Heart left ventricle (tissue), 16 donors: ENCODE measurements around the gene TBC1D25. TPM values are rescaled to one million over a fixed set of nuclear protein-coding genes. Genes with fewer than 3 reads are reported as not detected.

Experiments
- ATAC-seq, 4 donors: fragments of 200-7000 bp; cut with Tn5 transposase; one replicate each; pipeline ENCODE4 v1.9.1; 2020 to 2022; ENCODE audit warnings: moderate library complexity in 4 of 4, mild to moderate bottlenecking in 3 of 4, moderate number of reproducible peaks in 1 of 4
- DNase-seq, 5 donors: peaks; one replicate each; pipeline ENCODE4 v3.0.0-alpha.2; 2020
- H3K27ac ChIP-seq, 12 donors: fragments of 200-600 bp; sonication (generic) in 4 of 12; one replicate each; pipeline versions ENCODE4 v1.5.0 to v1.8.0; 2016 to 2022; ENCODE audit warnings: mild to moderate bottlenecking in 2 of 12
- H3K27me3 ChIP-seq, 9 donors: fragments of 200-600 bp; sonication (generic) in 2 of 9; one replicate each; pipeline versions ENCODE4 v1.5.1 to v1.8.0; 2016 to 2022; ENCODE audit warnings: mild to moderate bottlenecking in 3 of 9
- H3K36me3 ChIP-seq, 9 donors: fragments of 200-600 bp; sonication (generic) in 2 of 9; one replicate each; pipeline versions ENCODE4 v1.5.0 to v1.8.0; 2018 to 2022; ENCODE audit warnings: mild to moderate bottlenecking in 2 of 9
- H3K4me1 ChIP-seq, 12 donors: fragments of 200-600 bp; sonication (generic) in 4 of 12; one replicate each; pipeline versions ENCODE4 v1.5.0 to v1.8.0; 2016 to 2022; ENCODE audit warnings: mild to moderate bottlenecking in 3 of 12
- H3K4me3 ChIP-seq, 12 donors: fragments of 200-600 bp; sonication (generic) in 4 of 12; one replicate each; pipeline versions ENCODE4 v1.5.0 to v1.8.0; 2017 to 2022; ENCODE audit warnings: mild to moderate bottlenecking in 9 of 12, moderate library complexity in 4 of 12
- H3K9me3 ChIP-seq, 12 donors: fragments of 200-600 bp; sonication (generic) in 4 of 12; one replicate each; pipeline versions ENCODE4 v1.5.0 to v1.8.0; 2016 to 2022; ENCODE audit warnings: mild to moderate bottlenecking in 1 of 12
- POLR2A ChIP-seq, 2 donors: fragments of 450-650 bp; IDR thresholded peaks; one replicate each; pipeline ENCODE4 v1.6.1; 2017; ENCODE audit warnings: antibody characterized with exemption in 2 of 2, mild to moderate bottlenecking in 2 of 2, moderate library complexity in 2 of 2
- WGBS, 4 donors: extraction: QIAGEN DNeasy Blood & Tissue Kit in 2 of 4; methylation state at CpG; one replicate each; pipeline versions ENCODE4 v1.1.5 to v1.1.7; 2013 to 2018; 5-methylcytosine and 5-hydroxymethylcytosine counted together
- intact Hi-C, 10 donors: fragments of 100-400 bp; cut with DNase I; formaldehyde crosslinking; loops; one replicate each; pipeline versions ENCODE4 v1.11.1 to v1.14.2; 2022
- polyA plus RNA-seq, 2 donors: library from polyadenylated mRNA; stranded (reverse); fragments of 200-250 nt; gene quantifications; one replicate each; pipeline ENCODE4 v1.2.3, GENCODE V29; 2013
- total RNA-seq, 9 donors: library from RNA; depleted of rRNA in 2 of 9; stranded (reverse); fragments of >200 nt in 2 of 9; fragmentation: NEBNext Ultra II Directional in 3 of 9; extraction: Animal tissue kit (Norgen Biotek cat#: 25700) in 3 of 9; gene quantifications; one replicate each; pipeline versions ENCODE4 v1.1.0 to v1.2.4, GENCODE V29; 2016 to 2023
- TF ChIP-seq, protein P1 (sequence below), 12 donors: fragments of 200-600 bp; sonication (generic) in 4 of 12; IDR thresholded peaks; one replicate each; pipeline versions ENCODE4 v1.5.0 to v1.8.0; 2018 to 2022; ENCODE audit warnings: antibody characterized with exemption in 12 of 12, mild to moderate bottlenecking in 5 of 12
- donor health status: ischemic (EF 13 %, LVEDD 7.1; RV severe dilation, severe dysfunction).
- donor health status: healthy with polysubstance abuse.
- donor health status: DM: no; HTN: yes; CAD: no.
- donor health status: DM: no; HTN: no; CAD: no.
- donor health status: ischemic (EF 25% LVEDD 6.9; RV normal size, moderate dysfunction).
- donor health status: ischemic (EF 25% LVEDD 5.7; RV mildly dilated, moderate dysfunction).
- donor health status: healthy.
- donor health status: DM: yes; HTN: yes; CAD: no.
- donor health status: ischemic (EF 35%, LVEDD 5.7; RV mildly dilated, moderate dysfunction).
- donor health status: nonischemic (EF 11% LVEDD 7.7; RV severe dilation, severe dysfunction).
- donor health status: DM: yes; HTN: yes; CAD: no.
- donor health status: PGD.
- donor health status: ischemic (EF 29% LVEDD 5.4; RV normal size, mild dysfunction).
- donor health status: nonischemic (EF 23%, LVEDD 6.1; RV moderate dilation, normal function).

Gene TBC1D25
- total and polyA plus RNA-seq, 11 donors, result 5.2 to 23.7 (median 16.8) TPM

DNA sequence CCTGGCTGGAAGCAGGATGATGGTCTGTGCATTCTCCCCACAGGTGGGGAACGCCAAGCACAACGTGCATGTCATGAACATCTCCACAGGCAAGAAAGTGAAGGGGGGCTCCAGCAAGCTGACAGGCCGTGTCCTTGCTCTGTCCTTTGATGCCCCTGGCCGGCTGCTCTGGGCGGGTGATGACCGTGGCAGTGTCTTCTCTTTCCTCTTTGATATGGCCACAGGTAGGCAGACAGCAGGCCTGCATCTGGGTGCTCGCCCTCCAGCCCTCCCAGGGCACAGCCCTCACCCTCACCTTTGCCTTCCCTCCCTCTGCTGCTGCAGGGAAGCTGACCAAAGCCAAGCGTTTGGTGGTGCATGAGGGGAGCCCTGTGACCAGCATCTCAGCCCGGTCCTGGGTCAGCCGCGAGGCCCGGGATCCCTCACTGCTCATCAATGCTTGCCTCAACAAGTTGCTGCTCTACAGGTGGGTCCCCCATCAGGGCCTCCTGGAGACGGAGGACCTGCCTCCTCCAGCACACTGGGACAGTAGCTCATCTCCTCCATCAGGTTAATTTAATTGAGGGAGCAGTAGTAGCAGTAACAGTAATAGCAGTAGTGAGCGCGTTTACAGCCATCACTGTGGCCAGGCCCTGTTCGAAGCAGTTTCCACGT lies 62.4 kb downstream of the TBC1D25 start:
- ATAC-seq, result no peak
- H3K36me3 ChIP-seq, result peaks cover 0 to 67% (median 60%) of the 10 kb centered on the region in 9 donors
- DNase-seq, result no peak
- no peaks in the 10 kb centered on the region for H3K27me3 ChIP-seq
- 75 to 83% (median 80%) methylated on average over 16 to 17 of the region's 17 CpGs for WGBS, 4 donors
- TF ChIP-seq, protein P1, sequence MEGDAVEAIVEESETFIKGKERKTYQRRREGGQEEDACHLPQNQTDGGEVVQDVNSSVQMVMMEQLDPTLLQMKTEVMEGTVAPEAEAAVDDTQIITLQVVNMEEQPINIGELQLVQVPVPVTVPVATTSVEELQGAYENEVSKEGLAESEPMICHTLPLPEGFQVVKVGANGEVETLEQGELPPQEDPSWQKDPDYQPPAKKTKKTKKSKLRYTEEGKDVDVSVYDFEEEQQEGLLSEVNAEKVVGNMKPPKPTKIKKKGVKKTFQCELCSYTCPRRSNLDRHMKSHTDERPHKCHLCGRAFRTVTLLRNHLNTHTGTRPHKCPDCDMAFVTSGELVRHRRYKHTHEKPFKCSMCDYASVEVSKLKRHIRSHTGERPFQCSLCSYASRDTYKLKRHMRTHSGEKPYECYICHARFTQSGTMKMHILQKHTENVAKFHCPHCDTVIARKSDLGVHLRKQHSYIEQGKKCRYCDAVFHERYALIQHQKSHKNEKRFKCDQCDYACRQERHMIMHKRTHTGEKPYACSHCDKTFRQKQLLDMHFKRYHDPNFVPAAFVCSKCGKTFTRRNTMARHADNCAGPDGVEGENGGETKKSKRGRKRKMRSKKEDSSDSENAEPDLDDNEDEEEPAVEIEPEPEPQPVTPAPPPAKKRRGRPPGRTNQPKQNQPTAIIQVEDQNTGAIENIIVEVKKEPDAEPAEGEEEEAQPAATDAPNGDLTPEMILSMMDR (IDR thresholded peaks at IDR 0.05), result no peak
- no peak for TF ChIP-seq POLR2A (IDR thresholded peaks at IDR 0.05)
- no peak overlapping the region for H3K27ac ChIP-seq
- intact Hi-C loops, result loop anchor here in 1 of 10 donors (10.0 kb wide), 1 partner anchor 473 kb away; the partner anchor contains the start of genes PRAF2 and WDR45
- H3K4me3 ChIP-seq, result no peak overlapping the region
- H3K4me1 ChIP-seq, result peaks cover 0 to 11% (median 3%) of the 10 kb centered on the region in 12 donors
- no peaks in the 10 kb centered on the region for H3K9me3 ChIP-seq

GRCh38 chrX:48604701-48605100 lies 65.2 kb downstream of the TBC1D25 start:
- intact Hi-C loops, result loop anchor here in 1 of 10 donors (10.0 kb wide), 1 partner anchor 470 kb away; the partner anchor contains the start of genes PRAF2 and WDR45
- H3K4me3 ChIP-seq, result no peak overlapping the region
- no peaks in the 10 kb centered on the region for H3K4me1 ChIP-seq
- ATAC-seq, result no peak
- H3K9me3 ChIP-seq, result no peaks in the 10 kb centered on the region
- no peaks in the 10 kb centered on the region for H3K27me3 ChIP-seq
- WGBS, 4 donors, result 89 to 93% (median 91%) methylated on average over 8 to 16 of the region's 16 CpGs
- H3K36me3 ChIP-seq, result peaks cover 0 to 56% (median 49%) of the 10 kb centered on the region in 9 donors
- no peak overlapping the region for H3K27ac ChIP-seq
- DNase-seq, result no peak
- TF ChIP-seq, protein P1 (IDR thresholded peaks at IDR 0.05), result no peak
- TF ChIP-seq POLR2A (IDR thresholded peaks at IDR 0.05), result no peak

DNA sequence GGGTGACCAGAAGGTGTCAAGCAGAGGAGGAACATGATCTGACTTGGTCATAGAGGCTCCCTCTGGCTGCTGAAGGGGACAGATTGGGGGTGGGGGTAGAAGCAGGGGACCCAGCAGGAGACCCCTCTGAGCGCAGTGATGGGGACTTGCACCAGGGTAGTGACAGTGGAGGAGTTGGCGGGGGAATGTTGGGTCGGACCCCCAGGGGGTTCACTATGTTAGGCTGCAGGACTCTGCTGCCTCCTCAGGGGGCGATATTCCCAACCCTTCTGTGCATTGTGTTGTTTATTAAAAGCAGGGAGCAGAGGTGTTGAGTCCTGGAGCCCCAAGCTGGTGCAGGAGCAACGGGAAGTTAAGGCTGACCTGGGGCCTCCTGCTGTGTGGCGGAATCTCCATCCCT lies 66.6 kb downstream of the TBC1D25 start:
- TF ChIP-seq, protein P1 (IDR thresholded peaks at IDR 0.05), result peak in 1 of 12 donors; percentile 5
- no peak for TF ChIP-seq POLR2A (IDR thresholded peaks at IDR 0.05)
- no peaks in the 10 kb centered on the region for H3K4me1 ChIP-seq
- peak in 1 of 4 donors; percentile 10 for ATAC-seq
- 73 to 86% (median 77%) methylated on average over 6 of the region's 6 CpGs for WGBS, 4 donors
- DNase-seq, result no peak
- no peak overlapping the region for H3K27ac ChIP-seq
- no peaks in the 10 kb centered on the region for H3K9me3 ChIP-seq
- H3K4me3 ChIP-seq, result no peak overlapping the region
- intact Hi-C loops, result loop anchor here in 1 of 10 donors (10.0 kb wide), 1 partner anchor 469 kb away; the partner anchor contains the start of genes PRAF2 and WDR45
- H3K27me3 ChIP-seq, result no peaks in the 10 kb centered on the region
- H3K36me3 ChIP-seq, result peaks cover 0 to 44% (median 38%) of the 10 kb centered on the region in 9 donors

GRCh38 chrX:48611703-48612102 lies 72.2 kb downstream of the TBC1D25 start:
- Histone ChIP-seq H3K27me3 (peaks cover 0 to 4% (median 0%) of the 10 kb centered on the region in 9 donors), H3K4me3 (no peak overlapping the region), H3K27ac (no peak overlapping the region), H3K36me3 (no peaks in the 10 kb centered on the region), H3K4me1 (no peaks in the 10 kb centered on the region), H3K9me3 (no peaks in the 10 kb centered on the region)
- intact Hi-C loops, result no loop called here
- WGBS, 4 donors, result 25 to 40% (median 36%) methylated on average over 2 of the region's 2 CpGs
- DNase-seq (no peak), ATAC-seq (no peak)
- TF ChIP-seq, protein P1 (IDR thresholded peaks at IDR 0.05), result no peak
- no peak for TF ChIP-seq POLR2A (IDR thresholded peaks at IDR 0.05)

Other genes with a start within 250 kb of the TBC1D25 start
- not detected for gene SSX3, start 183.0 kb upstream of the TBC1D25 start, total RNA-seq
- not detected for gene SSX3, start 183.0 kb upstream of the TBC1D25 start, polyA plus RNA-seq
- not detected for gene SSX4, start 156.2 kb upstream of the TBC1D25 start, total RNA-seq
- gene SSX4, start 156.2 kb upstream of the TBC1D25 start, polyA plus RNA-seq, result not detected
- not detected for gene SSX4B, start 127.8 kb upstream of the TBC1D25 start, total RNA-seq
- gene SSX4B, start 127.8 kb upstream of the TBC1D25 start, polyA plus RNA-seq, result not detected
- gene SLC38A5, start 69.5 kb upstream of the TBC1D25 start, total RNA-seq, result 1 to 10 TPM in 8 of 9 donors, under 1 TPM in 1; 0.52 to 6.1 (median 1.7) TPM
- 10 to 100 TPM in 1 of 2 donors, 1 to 10 TPM in 1; 2.0 to 22.3 TPM for gene SLC38A5, start 69.5 kb upstream of the TBC1D25 start, polyA plus RNA-seq
- 10 to 100 TPM; 13.6 to 34.3 (median 18.1) TPM for gene FTSJ1, start 63.5 kb upstream of the TBC1D25 start, total RNA-seq
- 10 to 100 TPM; 15.2 to 62.4 TPM for gene FTSJ1, start 63.5 kb upstream of the TBC1D25 start, polyA plus RNA-seq
- gene PORCN, start 30.7 kb upstream of the TBC1D25 start, total RNA-seq, result 10 to 100 TPM in 8 of 9 donors, 1 to 10 TPM in 1; 9.6 to 35.7 (median 17.3) TPM
- 10 to 100 TPM; 10.5 to 37.3 TPM for gene PORCN, start 30.7 kb upstream of the TBC1D25 start, polyA plus RNA-seq
- gene EBP, start 17.9 kb upstream of the TBC1D25 start, total RNA-seq, result 10 to 100 TPM; 37.1 to 72.5 (median 55.3) TPM
- 100 to 1,000 TPM in 1 of 2 donors, 10 to 100 TPM in 1; 93.8 to 118 TPM for gene EBP, start 17.9 kb upstream of the TBC1D25 start, polyA plus RNA-seq
- gene RBM3, start 34.8 kb downstream of the TBC1D25 start, total RNA-seq, result 100 to 1,000 TPM in 5 of 9 donors, 10 to 100 TPM in 4; 34.5 to 172 (median 111) TPM
- 100 to 1,000 TPM in 1 of 2 donors, 10 to 100 TPM in 1; 56.5 to 187 TPM for gene RBM3, start 34.8 kb downstream of the TBC1D25 start, polyA plus RNA-seq
- gene WDR13, start 57.8 kb downstream of the TBC1D25 start, total RNA-seq, result 100 to 1,000 TPM; 123 to 235 (median 150) TPM
- gene WDR13, start 57.8 kb downstream of the TBC1D25 start, polyA plus RNA-seq, result 100 to 1,000 TPM; 209 to 281 TPM
- 10 to 100 TPM in 1 of 9 donors, 1 to 10 TPM in 8; 1.1 to 26.8 (median 3.0) TPM for gene WAS, start 144.1 kb downstream of the TBC1D25 start, total RNA-seq
- gene WAS, start 144.1 kb downstream of the TBC1D25 start, polyA plus RNA-seq, result 1 to 10 TPM; 1.5 to 1.8 TPM
- gene SUV39H1, start 157.0 kb downstream of the TBC1D25 start, total RNA-seq, result 1 to 10 TPM; 2.4 to 6.7 (median 3.6) TPM
- gene SUV39H1, start 157.0 kb downstream of the TBC1D25 start, polyA plus RNA-seq, result 1 to 10 TPM; 1.9 to 4.7 TPM
- not detected for gene GLOD5, start 222.0 kb downstream of the TBC1D25 start, total RNA-seq
- not detected for gene GLOD5, start 222.0 kb downstream of the TBC1D25 start, polyA plus RNA-seq
- gene GATA1, start 246.9 kb downstream of the TBC1D25 start, total RNA-seq, result under 1 TPM in 1 of 9 donors, not detected in 8; 0.16 TPM
- not detected for gene GATA1, start 246.9 kb downstream of the TBC1D25 start, polyA plus RNA-seq